HepG2 (cell line): ENCODE measurements around the gene ITPK1. TPM values are rescaled to one million over a fixed set of nuclear protein-coding genes. Genes with fewer than 3 reads are reported as not detected.

ENCODE experiments used
- ATAC-seq: fragments of 200-7000 bp; cut with Tn5 transposase; 3 replicates; pipeline ENCODE4 v1.9.1; 2020; ENCODE audit warnings: mild to moderate bottlenecking, moderate library complexity
- BruUV-seq: library from RNA; stranded (reverse); fragments of 400-500 nt; replicated peaks from 2 replicates; lab custom pipeline; 2021; lab: Mats Ljungman, UMichigan
- CTCF ChIA-PET: fragments of 300-600 bp; formaldehyde crosslinking; extraction: SDS; loops from one replicate; lab custom pipeline; 2021; ENCODE audit warnings: low total read pairs, inconsistent platforms, low intra/inter-chr PET ratio; lab: Yijun Ruan, JAX
- POLR2A ChIA-PET: fragments of 350-600 bp; sonication (Branson Sonifier 250); formaldehyde crosslinking; loops from one replicate; lab custom pipeline; 2020; ENCODE audit warnings: antibody characterized with exemption, inconsistent platforms; lab: Yijun Ruan, JAX
- DNase-seq: peaks from one replicate; pipeline ENCODE4 v3.0.0-alpha.2; 2015; ENCODE audit warnings: low spot score
- FAIRE-seq: peaks from 3 replicates; lab custom pipeline; 2011; peaks lifted over from hg19 to GRCh38; lab: Jason Lieb, UNC
- H2AFZ ChIP-seq: one replicate; pipeline ENCODE4 v1.6.1; 2011; ENCODE audit warnings: low read length, inconsistent platforms
- H3K27ac ChIP-seq: fragments of 300-600 bp; 3 replicates; pipeline ENCODE4 v1.8.0; 2011; ENCODE audit warnings: mixed run types, mild to moderate bottlenecking, mixed read lengths, low read length, inconsistent platforms; ENCODE audit not compliant: insufficient read depth; ENCODE audit errors: extremely low read length
- H3K27me3 ChIP-seq, 2 experiments: fragments of 200-600 bp in 1 of 2; 2 replicates in 1 of 2; 3 replicates in 1 of 2; pipeline versions ENCODE4 v1.6.0 to v1.8.0; 2011; ENCODE audit warnings: low read length in 2 of 2, mild to moderate bottlenecking in 2 of 2, moderate library complexity in 2 of 2, inconsistent platforms in 1 of 2; ENCODE audit not compliant: insufficient read depth in 2 of 2, control insufficient read depth in 1 of 2
- H3K36me3 ChIP-seq, 2 experiments: fragments of 200-600 bp in 1 of 2; replicated peaks in 1 of 2; 2 replicates in 1 of 2; 3 replicates in 1 of 2; pipeline versions ENCODE4 v1.5.1 to v1.8.0; 2011; ENCODE audit warnings: low read length in 2 of 2, inconsistent platforms in 1 of 2; ENCODE audit not compliant: insufficient read depth in 2 of 2, control insufficient read depth in 1 of 2
- H3K4me1 ChIP-seq: 2 replicates; pipeline ENCODE4 v1.5.1; 2012; ENCODE audit warnings: low read length, inconsistent platforms; ENCODE audit not compliant: insufficient read depth
- H3K4me2 ChIP-seq: 2 replicates; pipeline ENCODE4 v1.6.0; 2011; ENCODE audit warnings: low read depth, low read length, inconsistent platforms
- H3K4me3 ChIP-seq, 3 experiments: fragments of 200-600 bp in 1 of 3; sonication (generic), shearing (Covaris generic) in 1 of 3; replicated peaks in 1 of 3; 2 replicates each; pipeline ENCODE4 v1.5.1; 2011 to 2016; ENCODE audit warnings: low read length in 3 of 3, inconsistent platforms in 2 of 3, low read depth in 2 of 3, mild to moderate bottlenecking in 2 of 3, control low read depth in 1 of 3, mixed read lengths in 1 of 3; ENCODE audit not compliant: insufficient read depth in 1 of 3
- H3K79me2 ChIP-seq: one replicate; pipeline ENCODE4 v1.6.1; 2011; ENCODE audit warnings: low read length, inconsistent platforms; ENCODE audit not compliant: insufficient read depth
- H3K9ac ChIP-seq: 2 replicates; pipeline ENCODE4 v1.6.0; 2011; ENCODE audit warnings: mild to moderate bottlenecking, low read depth, low read length, inconsistent platforms; ENCODE audit not compliant: insufficient read depth
- H3K9me3 ChIP-seq: 2 replicates; pipeline ENCODE4 v1.5.1; 2012; ENCODE audit warnings: mild to moderate bottlenecking, low read length
- H4K20me1 ChIP-seq: 2 replicates; pipeline ENCODE4 v1.6.0; 2011; ENCODE audit warnings: inconsistent platforms, mild to moderate bottlenecking, low read length, moderate library complexity; ENCODE audit not compliant: insufficient read depth
- FOXC1 ChIP-seq: sonication (generic); formaldehyde crosslinking; IDR thresholded peaks from 2 replicates; pipeline ENCODE4 v1.8.0; 2022; ENCODE audit warnings: mild to moderate bottlenecking, missing genetic modification reagents, borderline replicate concordance
- FOXM1 ChIP-seq: sonication (generic); formaldehyde crosslinking; IDR thresholded peaks from 2 replicates; pipeline ENCODE4 v1.5.0; 2020; ENCODE audit warnings: missing genetic modification reagents
- JUND ChIP-seq: sonication (generic); formaldehyde crosslinking; IDR thresholded peaks from 2 replicates; pipeline ENCODE4 v1.8.0; 2022; ENCODE audit warnings: mild to moderate bottlenecking, missing genetic modification reagents
- MED1 ChIP-seq: sonication (generic); formaldehyde crosslinking; IDR thresholded peaks from 2 replicates; pipeline ENCODE4 v1.4.0; 2020; ENCODE audit warnings: missing genetic modification reagents
- NR2F6 ChIP-seq, 2 experiments: IDR thresholded peaks; 2 replicates each; pipeline ENCODE4 v1.6.1; 2016; ENCODE audit warnings: antibody characterized with exemption in 1 of 2, mild to moderate bottlenecking in 1 of 2
- SRSF9 ChIP-seq: fragments of 200-400 bp; formaldehyde crosslinking; IDR thresholded peaks from 2 replicates; pipeline ENCODE4 v1.6.1; 2018; ENCODE audit warnings: borderline replicate concordance, mild to moderate bottlenecking, low read depth, low read length; ENCODE audit not compliant: insufficient read depth, poor library complexity, severe bottlenecking
- TMF1 ChIP-seq: sonication (generic); formaldehyde crosslinking; IDR thresholded peaks from 2 replicates; pipeline ENCODE4 v1.8.1; 2022; ENCODE audit warnings: low read depth, missing genetic modification reagents
- ZIK1 ChIP-seq: sonication (generic); formaldehyde crosslinking; IDR thresholded peaks from 2 replicates; pipeline ENCODE4 v1.5.0; 2020; ENCODE audit warnings: mild to moderate bottlenecking, low read depth, missing genetic modification reagents, borderline replicate concordance
- ZNF354B ChIP-seq: sonication (generic); formaldehyde crosslinking; IDR thresholded peaks from 2 replicates; pipeline ENCODE4 v1.8.0; 2022; ENCODE audit warnings: mild to moderate bottlenecking, missing genetic modification reagents
- ZNF484 ChIP-seq: sonication (generic); formaldehyde crosslinking; IDR thresholded peaks from 2 replicates; pipeline ENCODE4 v1.5.1; 2020; ENCODE audit warnings: mild to moderate bottlenecking, low read depth, missing genetic modification reagents, borderline replicate concordance
- ZNF660 ChIP-seq: sonication (generic); formaldehyde crosslinking; IDR thresholded peaks from 2 replicates; pipeline ENCODE4 v1.5.1; 2020; ENCODE audit warnings: mild to moderate bottlenecking, low read depth, missing genetic modification reagents, borderline replicate concordance
- ZSCAN29 ChIP-seq: sonication (generic); formaldehyde crosslinking; conservative IDR thresholded peaks from 2 replicates; pipeline ENCODE4 v1.4.0; 2020; ENCODE audit warnings: mild to moderate bottlenecking, missing genetic modification reagents
- WGBS: methylation state at CpG from one replicate; pipeline ENCODE4 v1.1.6; 2017; ENCODE audit warnings: low lambda C conversion rate; 5-methylcytosine and 5-hydroxymethylcytosine counted together
- in situ Hi-C: cut with HindIII; loops from 2 replicates; pipeline ENCODE4 v1.10.0; 2017; ENCODE audit warnings: low pct_unique_long_range_greater_than_20kb; ENCODE audit not compliant: extremely low pct_ligation_motif_present
- intact Hi-C: fragments of 100-400 bp; cut with micrococcal nuclease; formaldehyde crosslinking; loops from one replicate; pipeline ENCODE4 v1.10.0; 2022; ENCODE audit not compliant: unreplicated experiment
- polyA plus RNA-seq, 8 experiments: library from polyadenylated mRNA; depleted of rRNA in 3 of 8; stranded (reverse) in 7 of 8; unstranded in 1 of 8; fragments of >200 nt; fragmentation: Illumina TruSeq in 4 of 8; extraction: Trizol in 4 of 8; gene quantifications; 2 replicates each; pipeline versions ENCODE4 v1.2.1 to v1.2.3, GENCODE V29; 2011 to 2016; ENCODE audit warnings: low read depth in 4 of 8, missing spikeins in 1 of 8, mixed read lengths in 1 of 8; ENCODE audit not compliant: insufficient read depth in 1 of 8
- total RNA-seq, 5 experiments: library from RNA; depleted of rRNA; stranded (reverse); fragments of >200 nt; fragmentation: Illumina TruSeq; extraction: Trizol; gene quantifications; 2 replicates each; pipeline ENCODE4 v1.2.3, GENCODE V29; 2016; ENCODE audit warnings: low read depth in 1 of 5
- TF ChIP-seq, protein P1 (sequence below): sonication (generic); formaldehyde crosslinking; IDR thresholded peaks from 2 replicates; pipeline ENCODE4 v1.4.0; 2020; ENCODE audit warnings: missing genetic modification reagents, borderline replicate concordance
- TF ChIP-seq, protein P2 (sequence below): sonication (generic); formaldehyde crosslinking; IDR thresholded peaks from 2 replicates; pipeline ENCODE4 v1.8.1; 2023; ENCODE audit warnings: mild to moderate bottlenecking, moderate library complexity, missing genetic modification reagents
- TF ChIP-seq, protein P3 (sequence below): sonication (generic); formaldehyde crosslinking; IDR thresholded peaks from 2 replicates; pipeline ENCODE4 v1.5.0; 2020; ENCODE audit warnings: mild to moderate bottlenecking, missing genetic modification reagents

The ITPK1 gene
- total and polyA plus RNA-seq, 2 of the 13 experiments (the other 11 are each of a cell fraction or from before 2014, with no cell fraction given) = 20.5 to 47.5 TPM

DNA sequence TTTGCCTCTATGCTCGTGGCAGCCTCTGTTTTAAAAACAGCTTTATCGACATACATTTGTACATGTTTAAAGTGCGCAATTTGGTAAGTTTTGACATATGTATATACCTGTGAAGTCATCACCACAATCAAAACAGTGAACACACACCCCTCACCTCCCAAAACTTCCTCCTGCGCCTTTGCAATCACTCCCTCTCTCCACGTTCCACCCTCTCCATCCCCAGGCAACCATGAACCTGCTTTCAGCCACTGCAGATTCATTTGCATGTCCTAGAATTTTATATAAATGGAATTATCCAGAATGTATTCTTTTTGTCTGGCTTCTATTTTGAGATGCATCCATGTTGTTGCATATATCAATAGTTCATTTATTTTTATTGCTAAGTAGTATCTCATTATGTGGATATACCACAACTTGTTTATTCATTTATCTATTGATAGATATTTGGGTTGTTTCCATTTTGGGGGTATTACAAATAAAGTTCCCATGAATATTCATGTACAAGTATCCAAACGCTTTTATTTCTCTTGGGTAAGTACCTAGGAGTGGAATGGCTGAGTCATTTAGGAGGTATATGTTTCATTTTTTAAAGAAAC is 208.3 kb downstream of the ITPK1 start:
- no peak for DNase-seq
- intact Hi-C loops = no loop called here
- no peak for ATAC-seq
- no peak overlapping the region for H2AFZ ChIP-seq
- peak overlapping the region; percentile 44 for H3K4me2 ChIP-seq
- no peak overlapping the region for H3K9ac ChIP-seq
- no peak for FAIRE-seq
- H4K20me1 ChIP-seq = no peaks in the 10 kb centered on the region
- ChIA-PET POLR2A (no interaction called here), CTCF (no interaction called here)
- peaks cover 43% of the 10 kb centered on the region for H3K4me1 ChIP-seq
- no TSS peak for BruUV-seq
- H3K4me3 ChIP-seq = no peak overlapping the region
- H3K79me2 ChIP-seq = no peaks in the 10 kb centered on the region
- H3K27ac ChIP-seq = no peak overlapping the region
- in situ Hi-C loops = no loop called here
- no peaks in the 10 kb centered on the region for H3K36me3 ChIP-seq
- 62% methylated on average over 6 of the region's 6 CpGs for WGBS
- no peaks in the 10 kb centered on the region for H3K9me3 ChIP-seq
- peaks cover 0 to 13% of the 10 kb centered on the region in 2 experiments; a peak in 3 of 5 replicates for H3K27me3 ChIP-seq
- TF ChIP-seq JUND (CRISPR knock-in tag) (no peak), ZNF660 (no peak), SRSF9 (no peak), ZIK1 (CRISPR knock-in tag) (no peak), FOXC1 (CRISPR knock-in tag) (no peak), ZNF354B (CRISPR knock-in tag) (no peak), ZNF484 (CRISPR knock-in tag) (no peak), TMF1 (no peak), NR2F6 (IDR thresholded peaks at IDR 0.05) (no peak), NR2F6 (CRISPR knock-in tag; IDR thresholded peaks at IDR 0.05) (no peak), MED1 (CRISPR knock-in tag) (no peak), ZSCAN29 (CRISPR knock-in tag) (no peak), FOXM1 (CRISPR knock-in tag) (no peak)
- TF ChIP-seq, protein P1, sequence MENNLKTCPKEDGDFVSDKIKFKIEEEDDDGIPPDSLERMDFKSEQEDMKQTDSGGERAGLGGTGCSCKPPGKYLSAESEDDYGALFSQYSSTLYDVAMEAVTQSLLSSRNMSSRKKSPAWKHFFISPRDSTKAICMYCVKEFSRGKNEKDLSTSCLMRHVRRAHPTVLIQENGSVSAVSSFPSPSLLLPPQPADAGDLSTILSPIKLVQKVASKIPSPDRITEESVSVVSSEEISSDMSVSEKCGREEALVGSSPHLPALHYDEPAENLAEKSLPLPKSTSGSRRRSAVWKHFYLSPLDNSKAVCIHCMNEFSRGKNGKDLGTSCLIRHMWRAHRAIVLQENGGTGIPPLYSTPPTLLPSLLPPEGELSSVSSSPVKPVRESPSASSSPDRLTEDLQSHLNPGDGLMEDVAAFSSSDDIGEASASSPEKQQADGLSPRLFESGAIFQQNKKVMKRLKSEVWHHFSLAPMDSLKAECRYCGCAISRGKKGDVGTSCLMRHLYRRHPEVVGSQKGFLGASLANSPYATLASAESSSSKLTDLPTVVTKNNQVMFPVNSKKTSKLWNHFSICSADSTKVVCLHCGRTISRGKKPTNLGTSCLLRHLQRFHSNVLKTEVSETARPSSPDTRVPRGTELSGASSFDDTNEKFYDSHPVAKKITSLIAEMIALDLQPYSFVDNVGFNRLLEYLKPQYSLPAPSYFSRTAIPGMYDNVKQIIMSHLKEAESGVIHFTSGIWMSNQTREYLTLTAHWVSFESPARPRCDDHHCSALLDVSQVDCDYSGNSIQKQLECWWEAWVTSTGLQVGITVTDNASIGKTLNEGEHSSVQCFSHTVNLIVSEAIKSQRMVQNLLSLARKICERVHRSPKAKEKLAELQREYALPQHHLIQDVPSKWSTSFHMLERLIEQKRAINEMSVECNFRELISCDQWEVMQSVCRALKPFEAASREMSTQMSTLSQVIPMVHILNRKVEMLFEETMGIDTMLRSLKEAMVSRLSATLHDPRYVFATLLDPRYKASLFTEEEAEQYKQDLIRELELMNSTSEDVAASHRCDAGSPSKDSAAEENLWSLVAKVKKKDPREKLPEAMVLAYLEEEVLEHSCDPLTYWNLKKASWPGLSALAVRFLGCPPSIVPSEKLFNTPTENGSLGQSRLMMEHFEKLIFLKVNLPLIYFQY (CRISPR knock-in tag) = no peak
- TF ChIP-seq, protein P2, sequence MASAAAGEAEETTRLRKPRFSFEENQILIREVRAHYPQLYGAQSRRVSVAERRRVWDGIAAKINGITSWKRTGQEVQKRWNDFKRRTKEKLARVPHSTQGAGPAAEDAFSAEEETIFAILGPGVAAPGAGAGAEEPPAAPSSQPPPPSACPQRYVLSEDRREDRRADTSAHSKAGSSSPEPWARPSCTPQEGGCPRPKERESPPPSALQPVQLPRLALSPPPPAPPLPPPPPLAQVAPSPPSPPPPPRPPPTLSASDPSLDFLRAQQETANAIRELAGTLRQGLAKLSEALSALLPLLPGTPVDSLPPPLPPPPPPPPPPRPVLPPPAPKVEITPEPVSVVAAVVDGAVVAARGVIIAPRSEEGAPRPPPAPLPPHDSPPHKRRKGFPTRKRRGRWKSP (CRISPR knock-in tag) = no peak
- TF ChIP-seq, protein P3, sequence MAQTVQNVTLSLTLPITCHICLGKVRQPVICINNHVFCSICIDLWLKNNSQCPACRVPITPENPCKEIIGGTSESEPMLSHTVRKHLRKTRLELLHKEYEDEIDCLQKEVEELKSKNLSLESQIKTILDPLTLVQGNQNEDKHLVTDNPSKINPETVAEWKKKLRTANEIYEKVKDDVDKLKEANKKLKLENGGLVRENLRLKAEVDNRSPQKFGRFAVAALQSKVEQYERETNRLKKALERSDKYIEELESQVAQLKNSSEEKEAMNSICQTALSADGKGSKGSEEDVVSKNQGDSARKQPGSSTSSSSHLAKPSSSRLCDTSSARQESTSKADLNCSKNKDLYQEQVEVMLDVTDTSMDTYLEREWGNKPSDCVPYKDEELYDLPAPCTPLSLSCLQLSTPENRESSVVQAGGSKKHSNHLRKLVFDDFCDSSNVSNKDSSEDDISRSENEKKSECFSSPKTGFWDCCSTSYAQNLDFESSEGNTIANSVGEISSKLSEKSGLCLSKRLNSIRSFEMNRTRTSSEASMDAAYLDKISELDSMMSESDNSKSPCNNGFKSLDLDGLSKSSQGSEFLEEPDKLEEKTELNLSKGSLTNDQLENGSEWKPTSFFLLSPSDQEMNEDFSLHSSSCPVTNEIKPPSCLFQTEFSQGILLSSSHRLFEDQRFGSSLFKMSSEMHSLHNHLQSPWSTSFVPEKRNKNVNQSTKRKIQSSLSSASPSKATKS (CRISPR knock-in tag) = no peak
